ENCODE data around the gene PDZRN3.

The PDZRN3 gene

DNA sequence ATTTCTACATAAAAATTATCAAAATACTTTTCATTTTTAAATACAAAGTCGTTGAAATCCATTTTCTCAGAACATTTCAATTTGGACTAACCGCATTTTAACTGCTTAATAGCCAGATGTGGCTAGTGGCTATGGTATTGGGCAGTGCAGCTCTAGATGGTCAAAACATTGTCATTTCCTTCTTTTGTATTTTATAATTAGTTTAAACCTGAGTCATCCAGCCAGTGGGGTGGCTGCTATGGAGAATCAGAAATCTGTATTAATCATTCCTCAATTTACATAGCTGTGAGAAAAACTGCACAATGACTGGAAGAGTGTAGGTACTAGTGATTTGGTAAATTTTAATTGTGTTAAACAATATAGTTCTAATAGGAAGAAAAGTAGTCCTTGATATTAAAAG, 245.3 kb downstream of the PDZRN3 start:
- no peak for DNase-seq

DNA sequence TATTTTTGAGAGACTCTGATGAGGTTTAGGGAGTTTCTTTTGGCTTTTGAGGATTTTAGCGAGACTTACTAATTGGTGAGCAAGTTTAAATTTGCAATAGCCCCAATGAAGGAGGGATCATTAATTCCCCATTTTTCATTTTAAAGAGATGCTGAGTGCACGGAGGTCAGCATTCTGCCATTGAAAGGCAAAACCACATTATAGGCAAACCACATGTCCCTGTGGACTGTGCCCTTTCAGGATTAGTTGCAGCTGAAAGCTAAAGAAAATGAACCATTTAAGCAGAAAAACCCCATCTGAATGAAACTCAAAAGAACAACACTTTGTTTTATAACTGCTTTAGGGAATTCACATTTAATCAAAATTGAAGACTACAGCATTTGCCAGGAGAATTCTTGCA, 246.5 kb downstream of the PDZRN3 start:
- DNase-seq, result no peak

DNA sequence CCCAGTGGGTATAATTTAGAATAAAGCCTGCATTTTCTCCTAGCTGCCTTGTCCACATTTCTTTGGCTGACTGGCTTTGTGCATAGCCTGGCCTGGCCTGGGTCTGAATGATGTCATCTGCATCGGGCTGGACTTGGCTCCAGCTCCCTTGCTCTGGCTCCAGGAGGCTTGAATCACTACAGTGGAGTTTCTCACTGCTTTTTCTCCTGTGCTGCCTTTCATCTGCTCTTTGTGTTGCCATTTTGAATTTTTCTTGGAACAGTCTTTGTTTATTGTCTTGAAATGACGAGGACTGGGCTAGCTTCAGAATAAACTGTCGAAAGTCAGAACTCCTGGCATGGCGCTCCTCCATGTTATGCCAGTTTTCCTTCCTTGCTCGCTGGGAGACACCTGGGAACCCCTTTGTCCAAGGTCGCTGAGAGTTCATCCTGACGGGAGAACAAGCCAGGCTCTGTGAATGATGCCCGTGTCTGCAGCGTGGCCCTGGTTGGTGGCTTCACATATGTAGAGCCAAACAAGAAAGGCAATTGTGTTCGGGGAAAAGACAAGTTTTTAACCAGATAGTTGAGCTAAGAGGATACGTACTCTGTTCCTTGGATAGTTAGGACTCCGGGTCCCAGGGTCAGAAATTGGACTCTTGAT, 258.9 kb downstream of the PDZRN3 start:
- peak in 1 of 2 experiments; percentile 45 for DNase-seq

DNA sequence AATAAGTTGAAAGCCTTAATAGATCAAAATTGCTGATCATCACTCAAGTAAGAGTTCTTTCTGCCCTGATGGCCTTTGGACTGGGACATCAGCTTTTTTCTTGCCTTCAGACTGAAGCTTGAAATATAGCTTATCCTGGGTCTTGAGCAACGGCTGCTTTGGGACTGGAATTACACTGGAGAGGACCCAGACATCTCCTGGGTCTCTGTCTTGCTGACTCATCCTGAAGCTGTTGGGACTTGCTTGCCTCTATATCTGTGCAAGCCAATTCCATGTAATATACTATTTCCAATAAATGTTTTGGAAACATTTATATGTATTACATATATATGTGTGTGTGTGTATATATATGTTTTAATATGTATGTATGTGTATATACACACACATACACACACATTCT, 260.2 kb downstream of the PDZRN3 start:
- DNase-seq, result no peak

DNA sequence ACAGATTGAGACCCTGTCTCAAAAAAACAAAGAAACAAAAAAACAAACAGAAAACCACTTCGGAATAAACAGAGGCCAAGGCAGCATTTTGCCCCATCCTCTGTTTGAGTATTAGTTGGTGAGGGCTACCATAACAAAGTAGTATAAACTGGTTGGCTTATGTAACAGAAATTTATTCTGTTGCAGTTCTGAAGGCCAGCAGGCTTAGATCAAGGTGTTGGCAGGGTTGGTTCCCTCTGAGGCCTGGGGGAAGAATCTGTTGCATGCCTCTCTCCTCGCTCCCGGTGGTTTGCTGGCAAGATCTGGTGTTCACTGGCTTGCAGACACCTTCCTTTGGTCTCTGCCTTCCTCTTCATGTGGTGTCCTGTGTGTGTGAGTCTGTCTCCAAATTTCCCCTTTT, 261.6 kb downstream of the PDZRN3 start:
- no peak for DNase-seq

DNA sequence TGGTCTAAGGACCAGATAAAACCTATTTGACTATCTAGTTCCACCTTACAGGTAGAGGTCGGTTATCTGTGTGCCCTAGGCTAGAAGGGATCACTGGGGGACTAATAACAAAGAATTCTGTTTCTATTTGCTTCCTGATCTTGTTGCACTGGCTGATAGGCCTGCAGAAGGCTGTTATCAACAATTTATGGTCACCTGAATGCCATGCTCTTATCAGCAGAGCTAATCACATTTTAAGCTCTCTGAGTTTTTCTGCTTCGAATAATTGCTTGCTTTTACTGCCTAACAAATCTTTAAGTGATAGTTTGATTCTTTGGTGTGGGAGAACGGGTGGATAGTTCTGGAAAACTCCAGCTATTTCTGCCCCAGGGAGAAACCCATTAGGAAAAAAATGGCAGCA, 263.1 kb downstream of the PDZRN3 start:
- no peak for DNase-seq

DNA sequence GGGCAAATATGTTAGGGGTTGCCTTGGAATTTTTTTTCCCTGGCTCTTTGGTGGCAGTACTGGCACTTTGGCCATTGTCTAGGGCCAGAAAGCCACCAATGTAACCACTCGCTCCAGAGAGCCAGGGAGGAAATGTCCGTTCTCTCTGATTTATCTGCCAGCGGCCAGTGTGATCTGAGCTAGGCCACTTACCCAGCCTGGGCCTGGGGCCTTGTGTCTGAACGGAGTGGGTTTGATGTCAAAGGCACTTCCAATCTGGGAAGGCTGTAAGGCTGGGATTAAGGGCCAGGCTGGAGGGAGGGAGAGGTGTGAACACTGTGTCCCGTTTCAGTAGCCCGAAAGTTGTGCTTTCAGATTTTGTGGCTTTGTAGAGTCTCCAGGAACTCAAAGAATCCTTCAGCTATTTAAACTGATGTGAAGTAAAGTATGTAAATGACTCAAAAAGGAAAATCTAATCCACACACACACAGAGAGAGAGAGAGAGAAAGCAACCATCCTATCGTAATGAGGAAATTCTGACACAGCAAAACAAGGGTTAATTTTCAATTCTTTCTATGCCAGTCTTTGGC, 271.0 kb downstream of the PDZRN3 start:
- no peak for DNase-seq

DNA sequence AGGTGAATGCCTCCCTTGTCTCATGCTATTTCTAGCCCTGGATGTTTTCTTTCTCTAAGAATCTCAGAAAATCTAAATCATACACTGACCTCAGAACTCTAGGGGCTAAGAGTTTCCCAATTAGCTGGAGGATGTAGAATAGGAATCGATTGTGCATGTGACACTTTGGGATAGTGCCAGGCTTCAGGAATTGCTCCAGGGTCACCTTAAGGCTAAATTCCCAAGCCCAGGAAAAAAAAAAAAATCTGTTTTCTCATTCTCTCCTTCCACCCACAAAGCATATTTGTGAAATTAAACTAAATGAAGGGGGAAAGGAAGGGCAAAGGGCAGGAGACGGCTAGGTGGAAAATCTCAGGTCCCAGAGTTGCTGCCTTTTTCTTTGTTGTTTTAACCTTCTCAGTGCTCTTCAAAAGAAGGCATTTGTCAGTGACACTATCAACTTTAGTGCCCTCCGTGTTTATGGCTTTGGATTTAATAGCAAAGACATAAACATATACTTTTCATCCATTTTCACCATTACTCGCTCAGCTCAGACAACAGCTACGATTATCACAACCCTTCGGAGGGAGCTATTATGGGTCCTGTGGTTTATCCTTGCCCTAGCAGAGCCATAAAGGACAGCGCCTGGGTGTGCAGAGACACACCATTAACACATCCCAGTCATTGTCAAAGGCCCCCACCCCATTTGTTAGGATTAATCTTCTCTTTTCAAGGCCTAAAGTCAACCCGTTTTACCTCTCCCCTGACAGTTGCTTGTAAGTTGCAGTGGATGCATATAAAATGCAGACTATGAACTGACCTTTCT, 271.7 kb downstream of the PDZRN3 start:
- no peak for DNase-seq

DNA sequence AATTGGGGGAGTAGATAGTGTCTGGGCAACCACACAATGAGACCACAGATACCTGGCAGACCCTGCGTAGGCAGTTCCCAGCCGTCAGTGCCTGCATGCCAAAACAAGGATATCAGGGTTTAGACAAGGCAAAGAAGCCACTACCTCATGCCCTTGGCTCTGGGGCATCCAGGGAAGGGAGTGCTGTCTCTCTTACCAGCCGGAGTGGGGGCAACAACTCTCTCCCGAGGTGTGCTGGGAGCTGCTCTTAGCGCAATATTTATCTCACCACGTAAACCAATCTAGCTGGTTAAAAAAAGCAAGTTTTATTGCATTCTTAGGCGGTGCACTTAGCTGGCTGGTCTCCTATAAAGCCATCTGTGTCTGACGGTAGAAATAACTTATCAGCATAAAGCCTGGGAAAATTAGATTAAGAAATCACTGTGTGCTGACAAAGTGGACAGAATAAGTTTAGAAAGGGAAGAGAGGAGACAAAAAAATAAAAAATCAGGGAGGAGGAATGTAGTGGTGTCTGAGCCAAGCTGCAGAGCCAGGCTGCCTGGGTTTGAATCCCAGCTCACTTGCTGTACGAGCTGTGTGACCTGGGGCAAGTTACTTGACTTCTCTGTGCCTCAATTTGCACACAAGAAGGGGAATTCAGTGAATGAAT, 273.2 kb downstream of the PDZRN3 start:
- DNase-seq, result no peak

DNA sequence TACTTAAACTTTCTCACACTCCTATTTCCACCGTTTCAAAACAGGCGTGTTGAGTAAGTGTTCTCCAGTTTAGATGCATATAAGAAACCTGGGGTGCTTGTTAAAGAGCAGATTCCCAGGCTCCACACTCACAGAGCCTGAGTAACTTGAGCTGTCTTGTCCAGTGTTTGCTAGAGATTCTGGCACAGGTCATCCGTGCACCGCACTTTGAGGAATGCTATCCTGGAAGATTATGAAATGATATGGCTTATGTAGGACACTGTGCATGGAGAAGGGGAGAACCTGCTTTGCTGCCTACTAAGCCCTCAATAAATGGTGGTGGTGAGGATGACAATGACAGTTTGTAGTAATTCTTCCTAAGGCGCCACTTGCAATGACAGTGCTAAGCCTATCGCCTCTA, 273.7 kb downstream of the PDZRN3 start:
- DNase-seq, result no peak

DNA sequence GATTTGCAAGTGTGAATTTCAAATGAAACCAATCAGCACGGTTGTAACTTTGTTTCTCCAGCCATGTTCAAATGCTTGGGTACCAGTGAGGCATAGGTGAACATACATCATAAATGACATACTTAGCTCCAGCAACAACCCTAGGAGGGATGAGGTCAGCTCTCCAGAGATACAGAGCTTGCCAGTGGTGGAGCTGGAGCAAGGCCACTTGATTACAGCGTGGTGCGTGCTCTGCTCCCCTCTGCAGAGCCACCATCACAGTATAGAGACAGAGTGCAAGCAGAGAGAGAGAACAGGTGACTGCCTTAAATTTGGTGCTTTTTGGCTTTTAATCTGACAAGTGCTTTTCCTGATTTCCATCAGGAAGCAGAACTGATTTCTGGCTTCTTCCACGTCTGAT, 275.1 kb downstream of the PDZRN3 start:
- no peak for DNase-seq

DNA sequence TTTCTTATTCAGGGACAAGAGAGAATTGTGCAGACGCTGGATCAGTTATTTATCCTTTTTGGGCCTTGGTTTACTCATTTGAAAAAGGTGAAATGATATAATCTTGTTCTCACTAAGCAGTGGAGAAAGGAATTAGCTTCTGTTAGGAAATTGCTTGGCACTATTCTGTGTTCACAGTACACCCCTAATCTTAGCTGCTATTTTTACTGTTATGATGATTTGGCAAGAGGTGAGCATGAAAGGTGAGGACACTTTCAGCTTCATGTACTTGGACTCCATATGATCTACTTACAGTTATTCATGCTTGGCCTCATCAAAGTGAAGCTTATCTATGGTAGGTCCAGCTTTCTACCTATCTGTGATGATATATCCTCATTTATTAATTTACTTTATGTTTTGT, 282.7 kb downstream of the PDZRN3 start:
- no peak for DNase-seq

DNA sequence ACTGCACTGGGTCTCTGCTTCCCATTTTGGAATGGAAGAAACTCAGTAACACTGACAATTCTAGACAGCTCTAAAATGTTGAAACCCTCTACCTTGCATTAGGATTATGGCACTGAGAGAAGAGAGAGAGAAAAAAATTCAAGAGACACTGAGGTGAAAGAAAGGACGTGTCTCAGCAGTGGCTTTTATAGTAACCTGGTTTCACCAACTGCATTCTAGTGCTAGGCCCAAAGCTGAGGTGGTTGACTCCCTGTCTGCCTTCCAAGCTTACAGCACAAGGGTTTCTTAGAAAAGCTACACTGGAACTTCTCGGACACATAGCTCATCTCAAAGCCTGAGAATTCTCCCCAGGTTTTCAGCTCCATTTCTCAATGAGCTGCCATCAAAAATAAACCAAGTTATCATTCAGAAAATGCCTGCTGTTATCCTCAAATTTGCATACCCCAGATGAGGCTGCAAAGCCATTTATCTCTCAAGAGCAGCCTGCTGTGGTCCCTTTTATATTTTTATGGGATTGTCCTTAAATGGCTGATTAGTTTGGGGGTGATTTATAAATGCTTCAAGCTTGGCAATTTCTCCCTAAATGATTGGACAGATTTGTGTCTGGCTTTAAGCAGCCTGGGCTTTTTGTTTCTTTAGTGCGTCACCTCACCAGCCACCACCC, 283.3 kb downstream of the PDZRN3 start:
- DNase-seq, result no peak

DNA sequence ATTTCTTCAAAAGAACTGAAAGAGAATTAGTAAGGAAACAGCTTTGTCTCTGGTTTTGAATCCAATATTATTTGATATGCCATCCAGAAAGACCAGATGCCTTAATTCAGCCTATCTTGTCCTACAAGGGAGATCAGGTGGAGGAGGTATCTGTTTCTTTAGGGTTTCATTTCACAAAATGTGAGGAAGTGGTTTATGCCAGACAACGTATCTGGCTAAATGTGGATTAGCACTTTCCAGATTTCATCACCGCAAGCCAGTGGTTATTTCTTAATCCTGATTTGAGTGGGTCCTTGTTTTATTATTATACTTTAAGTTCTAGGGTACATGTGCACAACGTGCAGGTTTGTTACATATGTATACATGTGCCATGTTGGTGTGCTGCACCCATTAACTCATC, 292.2 kb downstream of the PDZRN3 start:
- DNase-seq, result no peak

Data from NCI-H446 (cell line).